ENCODE measurements around the gene PDIK1L.
A peak's percentile ranks its signal among the peaks of the same experiment; 100 is the strongest.
"Not testable (repeated sequence)": the region's sequence is repeated elsewhere in the genome, so short reads cannot be mapped to it uniquely, and the experiment has no call there.

PDIK1L gene

GRCh38 chr1:26090893-26091292 is 20.7 kb upstream of the PDIK1L start:
- DNase-seq (ENCODE audit: low read depth), result no peak

DNA sequence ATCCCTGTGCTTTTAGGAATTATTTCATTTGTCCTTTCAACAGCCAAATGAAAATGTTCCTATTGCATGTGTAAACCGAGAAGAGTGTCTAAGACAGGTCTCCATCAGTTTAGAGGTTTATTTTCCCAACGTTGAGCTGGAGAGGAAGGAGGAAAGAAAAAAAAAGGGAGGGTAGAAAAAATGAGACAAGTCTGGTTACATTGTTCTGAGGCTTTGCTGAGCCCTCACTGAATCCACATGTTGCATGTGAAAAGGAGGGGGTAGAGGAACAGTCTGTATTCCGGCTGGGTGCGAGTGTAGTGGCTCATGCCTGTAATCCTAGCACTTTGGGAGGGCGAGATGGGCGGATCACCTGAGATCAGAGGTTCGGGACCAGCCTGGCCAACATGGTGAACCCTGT is 19.2 kb upstream of the PDIK1L start:
- no peak for DNase-seq (ENCODE audit: low read depth)

DNA sequence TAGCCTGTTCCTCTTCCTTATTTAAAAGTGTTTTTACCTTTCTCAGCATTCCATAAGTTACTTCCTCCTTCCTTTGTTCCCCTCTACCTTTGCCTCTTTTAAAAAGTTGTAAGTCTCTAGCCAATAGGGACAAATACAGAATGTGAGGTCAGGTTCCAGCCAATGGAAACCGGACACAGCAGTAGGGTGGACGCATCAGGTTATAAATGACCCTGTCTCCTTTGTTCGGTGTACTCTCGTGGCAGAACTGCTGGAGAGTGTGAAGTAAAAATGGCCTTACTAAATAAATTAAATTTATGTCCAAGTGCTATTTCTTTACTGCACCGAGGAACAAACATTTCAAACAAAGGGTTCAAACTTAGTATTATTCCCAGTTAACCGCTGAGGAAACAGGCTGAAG is 18.1 kb upstream of the PDIK1L start:
- DNase-seq (ENCODE audit: low read depth), result not testable (repeated sequence)

DNA sequence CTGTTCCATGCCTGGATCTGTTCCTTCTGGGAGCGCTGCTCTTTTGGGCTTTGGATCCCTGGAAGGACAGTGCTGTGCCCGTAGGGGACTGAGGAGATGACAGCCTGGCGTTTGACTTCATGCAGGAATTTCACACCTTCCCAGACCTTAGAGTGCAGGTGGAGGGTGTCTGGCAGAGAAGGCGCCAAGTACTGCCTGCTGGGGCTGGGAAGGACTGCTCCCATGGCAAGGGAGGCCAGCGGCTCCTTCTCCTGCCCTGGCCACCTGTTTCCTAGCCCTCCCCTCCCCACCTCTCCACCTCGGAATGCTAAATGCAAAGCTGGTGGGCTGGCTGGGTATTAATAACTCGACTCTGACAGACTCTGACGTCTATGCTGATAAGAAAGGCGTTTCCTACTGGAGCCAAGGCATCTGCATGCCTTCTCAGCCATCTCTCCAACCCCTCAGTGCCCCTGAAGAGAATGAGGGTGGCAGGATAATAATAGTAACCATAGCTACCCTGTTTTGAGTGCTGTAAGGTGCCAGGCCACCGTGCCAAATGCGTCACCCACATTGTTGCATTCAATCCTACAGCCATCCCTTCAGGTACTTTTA is 17.5 kb upstream of the PDIK1L start:
- no peak for DNase-seq (ENCODE audit: low read depth)

DNA sequence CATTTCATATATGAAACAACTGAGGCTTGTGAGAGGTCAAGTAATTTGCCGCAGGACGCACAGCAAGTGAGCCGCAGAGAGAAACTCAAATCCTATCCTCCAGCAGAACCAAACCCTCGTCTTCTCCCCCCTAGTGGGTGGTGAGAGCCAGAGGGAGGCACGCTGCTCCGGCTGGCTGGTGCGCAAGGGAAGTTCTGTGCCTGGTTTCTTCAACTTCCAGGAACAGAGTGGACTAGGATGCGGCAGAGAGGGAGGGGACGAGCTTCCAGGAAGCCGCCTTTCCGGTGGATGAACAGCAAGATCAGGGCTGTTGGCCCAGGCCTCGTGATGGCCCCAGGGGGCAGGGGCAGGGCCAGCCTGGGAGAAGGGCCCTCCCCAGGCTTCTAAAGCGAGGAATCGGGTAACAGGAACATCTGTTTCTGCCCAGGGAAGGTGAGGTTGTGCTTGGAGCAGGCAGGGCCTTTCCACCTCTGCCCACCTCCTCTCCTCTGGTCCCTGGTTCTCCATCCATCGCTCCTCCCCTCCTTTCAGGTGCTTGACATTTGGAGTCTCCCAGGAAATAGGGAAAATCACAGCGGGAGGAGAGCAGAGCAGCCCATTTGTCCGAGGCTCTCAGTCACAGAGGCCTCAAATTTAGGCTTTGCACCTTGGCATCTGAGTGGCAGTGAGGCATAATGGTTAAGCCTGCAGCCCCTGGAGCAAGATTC is 16.8 kb upstream of the PDIK1L start:
- DNase-seq (ENCODE audit: low read depth), result no peak

DNA sequence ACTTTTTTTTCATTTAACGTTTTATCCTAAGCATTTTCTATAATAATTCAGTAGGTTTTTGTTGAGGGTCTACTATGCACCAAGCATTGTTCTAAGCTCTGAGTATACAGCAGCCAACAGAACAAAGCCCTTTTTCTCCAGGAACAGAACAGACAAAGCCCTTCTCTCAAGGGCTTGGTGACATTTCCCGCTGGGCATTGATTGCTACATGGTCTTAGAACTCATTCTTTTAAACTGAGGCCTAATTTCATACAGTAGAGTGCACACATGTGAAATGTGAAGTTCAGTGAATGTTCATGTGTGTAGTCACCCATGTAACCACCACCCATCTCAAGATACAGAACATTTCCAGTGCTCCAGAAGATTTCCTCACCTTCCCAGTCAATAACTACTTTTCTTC is 15.2 kb upstream of the PDIK1L start:
- DNase-seq (ENCODE audit: low read depth), result no peak

DNA sequence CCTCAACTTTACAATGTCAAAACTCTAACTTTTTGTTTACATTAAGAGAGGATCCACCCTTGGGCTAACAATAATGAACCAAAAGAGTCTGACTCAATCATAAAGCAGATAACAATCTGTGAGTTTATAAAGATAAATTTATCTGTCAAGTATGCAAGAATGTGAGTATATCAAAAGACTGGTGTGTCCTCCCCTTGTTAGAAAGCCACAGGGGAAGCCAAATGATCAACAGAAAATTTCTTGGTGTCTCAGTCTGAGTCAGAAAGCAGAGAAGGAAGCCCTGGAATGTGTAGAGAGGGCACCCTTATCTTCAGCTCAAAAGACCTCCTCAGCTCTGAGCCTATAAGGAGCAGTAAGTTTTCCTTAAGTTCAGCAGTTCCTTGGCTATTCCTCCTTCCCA is 13.9 kb upstream of the PDIK1L start:
- DNase-seq (ENCODE audit: low read depth), result no peak

DNA sequence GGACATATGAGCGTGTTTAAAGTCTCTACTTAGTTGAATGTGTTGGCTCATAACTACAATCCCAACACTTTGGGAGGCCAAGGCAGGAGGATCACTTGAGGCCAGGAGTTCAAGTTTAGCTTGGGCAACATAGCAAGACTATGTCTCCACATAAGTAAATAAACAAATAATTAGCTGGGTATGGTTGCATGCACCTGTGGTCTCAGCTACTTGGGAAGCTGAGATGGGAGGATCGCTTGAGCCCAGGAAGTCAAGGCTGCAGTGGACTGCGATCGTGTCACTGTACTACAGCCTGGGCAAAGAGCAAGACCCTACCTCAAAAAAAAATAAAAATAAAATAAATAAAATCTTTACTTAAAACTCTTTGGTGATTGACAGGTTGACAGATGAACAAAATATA is 13.0 kb upstream of the PDIK1L start:
- no peak for DNase-seq (ENCODE audit: low read depth)

DNA sequence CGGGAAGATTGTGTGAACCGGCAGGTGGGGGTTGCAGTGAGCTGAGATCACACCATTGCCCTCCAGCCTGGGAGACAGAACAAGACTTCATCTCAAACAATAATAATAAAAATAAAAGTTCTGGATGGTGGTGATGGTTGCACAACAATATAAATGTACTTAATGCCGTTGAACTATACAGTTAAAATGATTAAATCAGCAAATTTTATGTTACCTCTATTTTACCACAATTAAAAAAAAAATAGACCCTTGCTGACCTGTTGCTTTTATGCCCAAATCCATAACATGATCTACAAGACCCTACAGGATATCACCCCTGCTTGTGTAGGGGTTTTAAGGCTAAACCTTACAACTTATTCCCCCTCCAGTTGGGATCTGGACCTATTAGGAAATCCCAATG is 11.8 kb upstream of the PDIK1L start:
- no peak for DNase-seq (ENCODE audit: low read depth)

DNA sequence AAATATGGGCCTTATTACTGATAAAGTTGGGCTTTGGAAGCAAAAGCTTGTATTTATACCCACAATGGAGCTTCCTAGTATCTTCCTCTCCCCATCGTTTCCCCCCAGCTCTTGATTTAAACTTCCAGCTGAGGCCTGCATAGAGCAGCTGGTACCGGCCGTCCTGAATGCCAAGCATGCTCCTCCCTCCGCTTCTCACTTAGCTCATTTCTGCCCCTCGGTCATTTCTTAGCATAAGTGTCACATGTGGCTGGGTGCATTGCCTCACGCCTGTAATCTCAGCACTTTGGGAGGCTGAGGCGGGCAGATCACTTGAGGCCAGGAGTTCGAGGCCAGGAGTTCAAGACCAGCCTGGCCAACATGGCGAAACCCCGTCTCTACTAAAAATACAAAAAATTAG is 11.4 kb upstream of the PDIK1L start:
- not testable (repeated sequence) for DNase-seq (ENCODE audit: low read depth)

DNA sequence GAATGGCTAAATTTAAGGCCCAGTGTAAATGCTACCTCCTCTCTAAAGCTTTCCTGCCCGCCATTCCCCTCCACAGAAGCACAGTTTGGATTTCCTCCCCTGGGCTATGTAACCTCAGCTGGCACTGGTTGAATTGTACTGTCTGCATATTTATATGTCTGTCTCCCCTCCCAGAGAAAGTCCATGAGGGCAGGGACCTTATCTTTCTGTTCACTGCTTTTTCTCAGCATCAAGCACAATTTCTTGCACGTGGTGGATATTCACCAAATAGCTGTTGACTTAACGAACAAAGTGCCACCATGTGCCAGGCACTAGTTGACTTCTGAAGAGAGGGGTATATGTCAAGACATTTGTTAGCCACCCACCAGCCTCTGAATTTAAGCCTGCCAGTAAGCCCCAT is 9.5 kb upstream of the PDIK1L start:
- no peak for DNase-seq (ENCODE audit: low read depth)

GRCh38 chr1:26102526-26102925 is 9.1 kb upstream of the PDIK1L start:
- DNase-seq (ENCODE audit: low read depth), result no peak

GRCh38 chr1:26105226-26105548 is 6.4 kb upstream of the PDIK1L start:
- DNase-seq (ENCODE audit: low read depth), result not testable (repeated sequence)

GRCh38 chr1:26109229-26110164 is 2.1 kb upstream of the PDIK1L start:
- DNase-seq (ENCODE audit: low read depth), result no peak

DNA sequence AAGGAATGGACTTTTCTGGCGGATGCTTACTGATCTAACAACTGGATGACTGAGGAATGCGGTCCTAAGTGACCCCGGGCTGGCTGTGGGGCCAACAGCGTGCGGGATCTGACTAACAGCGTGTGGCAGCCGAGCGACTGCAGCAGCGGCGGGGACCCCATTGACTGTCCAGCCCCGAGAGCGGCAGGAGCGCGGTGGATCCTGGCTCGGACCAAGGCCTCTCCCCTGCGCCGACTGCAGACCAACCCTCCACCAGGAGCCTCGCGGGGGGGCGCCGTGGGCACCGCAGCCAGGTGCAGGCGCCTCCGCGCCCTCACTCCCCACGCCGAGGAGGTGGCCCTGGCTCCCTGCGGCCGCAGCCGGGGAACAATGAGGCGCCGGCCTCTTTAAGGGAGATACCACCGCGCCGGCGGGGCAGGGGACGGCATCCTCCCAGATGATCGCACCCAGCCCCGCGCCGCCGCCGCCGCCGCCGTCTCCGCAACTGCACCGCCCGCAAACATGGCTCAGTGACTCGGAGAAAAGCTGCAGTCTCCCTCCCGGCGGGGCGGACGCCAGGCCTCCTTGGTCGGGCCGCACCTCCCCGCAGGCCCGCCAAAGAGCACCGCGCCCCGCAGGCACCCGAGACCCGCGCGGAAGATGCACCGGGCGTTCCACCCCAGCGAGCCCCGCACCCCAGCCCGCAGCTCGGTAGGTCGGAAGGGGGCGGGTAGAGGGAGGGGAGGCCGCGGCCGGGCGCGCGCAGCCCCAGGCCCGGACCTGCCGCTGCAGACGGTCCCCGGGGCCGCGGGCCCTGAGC is 694 bp upstream of the PDIK1L start:
- DNase-seq (ENCODE audit: low read depth), result peak; percentile 48

- no peak for DNase-seq (ENCODE audit: low read depth)
Measured at GRCh38 chr1:26112407-26112775, 767 bp downstream of the PDIK1L start.

- DNase-seq (ENCODE audit: low read depth), result no peak
Measured at GRCh38 chr1:26114165-26114927, 2.7 kb downstream of the PDIK1L start.

GRCh38 chr1:26119892-26120608 is 8.4 kb downstream of the PDIK1L start:
- DNase-seq (ENCODE audit: low read depth), result no peak

DNA sequence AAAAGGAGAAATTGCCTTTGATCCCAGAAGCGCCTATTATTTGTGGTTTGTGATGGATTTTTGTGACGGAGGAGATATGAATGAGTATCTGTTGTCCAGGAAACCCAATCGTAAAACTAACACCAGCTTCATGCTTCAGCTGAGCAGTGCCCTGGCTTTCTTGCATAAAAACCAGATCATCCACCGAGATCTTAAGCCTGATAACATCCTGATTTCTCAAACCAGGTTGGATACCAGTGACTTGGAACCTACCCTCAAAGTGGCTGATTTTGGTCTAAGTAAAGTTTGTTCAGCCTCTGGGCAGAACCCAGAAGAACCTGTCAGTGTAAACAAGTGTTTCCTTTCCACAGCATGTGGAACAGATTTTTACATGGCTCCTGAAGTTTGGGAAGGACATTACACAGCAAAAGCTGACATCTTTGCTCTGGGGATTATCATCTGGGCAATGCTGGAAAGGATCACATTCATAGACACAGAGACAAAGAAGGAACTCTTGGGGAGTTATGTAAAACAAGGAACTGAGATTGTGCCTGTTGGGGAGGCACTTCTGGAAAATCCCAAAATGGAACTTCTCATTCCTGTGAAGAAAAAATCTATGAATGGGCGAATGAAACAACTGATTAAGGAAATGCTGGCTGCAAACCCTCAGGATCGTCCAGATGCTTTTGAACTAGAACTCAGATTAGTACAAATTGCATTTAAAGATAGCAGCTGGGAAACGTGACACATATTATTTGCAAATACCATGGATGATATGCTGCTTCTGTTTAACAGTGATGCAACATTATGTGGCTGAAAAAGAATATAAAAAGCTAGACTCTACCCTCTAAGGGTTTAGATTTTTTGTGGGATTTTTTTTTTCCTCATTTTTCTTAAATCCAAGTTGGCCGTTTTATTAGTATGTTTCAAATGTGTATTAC is 10.5 kb downstream of the PDIK1L start:
- no peak for DNase-seq (ENCODE audit: low read depth)

All from stimulated activated CD8-positive, alpha-beta memory T cell treated with anti-CD3 and anti-CD28 coated beads, Interleukin-12 subunit alpha, Interleukin-12 subunit beta, amount 100 ng/mL, for 4 hours (primary cell).